Measurements from ENCODE around the gene CASP12. TPM values are rescaled to one million over a fixed set of nuclear protein-coding genes. Genes with fewer than 3 reads are reported as not detected.

Gene CASP12
- polyA plus RNA-seq, 1 donor (not counting 4 experiments of a cell fraction or from before 2014, with no cell fraction given), result not detected

DNA sequence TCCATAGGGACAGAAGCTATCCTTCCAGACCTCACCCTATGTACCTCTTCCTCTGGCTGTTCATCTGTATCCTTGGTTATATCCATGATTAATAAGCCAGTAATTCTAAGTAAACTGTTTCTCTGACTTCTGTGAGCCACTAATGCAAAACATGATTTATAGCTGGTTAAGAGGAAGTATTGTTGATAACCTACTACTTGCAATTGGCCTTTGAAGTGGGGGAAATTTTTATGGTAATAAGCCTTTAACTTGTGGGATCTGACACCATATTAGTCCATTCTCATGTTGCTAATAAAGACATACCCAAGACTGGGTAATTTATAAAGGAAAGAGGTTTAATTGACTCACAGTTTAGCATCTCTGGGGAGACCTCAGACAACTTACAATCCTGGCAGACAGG lies 21.9 kb downstream of the CASP12 start:
- Histone ChIP-seq H4K20me1 (ENCODE audit: control insufficient read depth, extremely low read depth, insufficient read depth, low read length) (no peaks in the 10 kb centered on the region), H3K4me3 (ENCODE audit: control insufficient read depth in 2 of 3, extremely low read depth in 1 of 3, insufficient read depth in 2 of 3, low read depth in 1 of 3, low read length in 3 of 3) (no peak overlapping the region), H2AFZ (ENCODE audit: control insufficient read depth, low read length) (no peak overlapping the region), H3K9me1 (ENCODE audit: control insufficient read depth, extremely low read depth, insufficient read depth, low read length) (no peaks in the 10 kb centered on the region), H3K9ac (ENCODE audit: control insufficient read depth, extremely low read depth, insufficient read depth, low read length) (no peak overlapping the region), H3K27me3 (ENCODE audit: control insufficient read depth, extremely low read depth, insufficient read depth, low read length) (no peaks in the 10 kb centered on the region), H3K27ac (ENCODE audit: control insufficient read depth, insufficient read depth, low read length) (no peak overlapping the region), H3K36me3 (ENCODE audit: control insufficient read depth in 2 of 2, extremely low read depth in 1 of 2, insufficient read depth in 2 of 2, low read length in 2 of 2) (no peaks in the 10 kb centered on the region), H3K9me3 (ENCODE audit: control insufficient read depth, low read depth, low read length) (no peaks in the 10 kb centered on the region), H3K4me1 (ENCODE audit: control insufficient read depth, extremely low read depth, insufficient read depth, low read length) (no peaks in the 10 kb centered on the region), H3K79me2 (ENCODE audit: control insufficient read depth, insufficient read depth, low read length) (no peaks in the 10 kb centered on the region), H3K4me2 (ENCODE audit: control insufficient read depth, extremely low read depth, insufficient read depth, low read depth, low read length) (no peak overlapping the region)
- FAIRE-seq, result no peak
- TF ChIP-seq, protein P1, sequence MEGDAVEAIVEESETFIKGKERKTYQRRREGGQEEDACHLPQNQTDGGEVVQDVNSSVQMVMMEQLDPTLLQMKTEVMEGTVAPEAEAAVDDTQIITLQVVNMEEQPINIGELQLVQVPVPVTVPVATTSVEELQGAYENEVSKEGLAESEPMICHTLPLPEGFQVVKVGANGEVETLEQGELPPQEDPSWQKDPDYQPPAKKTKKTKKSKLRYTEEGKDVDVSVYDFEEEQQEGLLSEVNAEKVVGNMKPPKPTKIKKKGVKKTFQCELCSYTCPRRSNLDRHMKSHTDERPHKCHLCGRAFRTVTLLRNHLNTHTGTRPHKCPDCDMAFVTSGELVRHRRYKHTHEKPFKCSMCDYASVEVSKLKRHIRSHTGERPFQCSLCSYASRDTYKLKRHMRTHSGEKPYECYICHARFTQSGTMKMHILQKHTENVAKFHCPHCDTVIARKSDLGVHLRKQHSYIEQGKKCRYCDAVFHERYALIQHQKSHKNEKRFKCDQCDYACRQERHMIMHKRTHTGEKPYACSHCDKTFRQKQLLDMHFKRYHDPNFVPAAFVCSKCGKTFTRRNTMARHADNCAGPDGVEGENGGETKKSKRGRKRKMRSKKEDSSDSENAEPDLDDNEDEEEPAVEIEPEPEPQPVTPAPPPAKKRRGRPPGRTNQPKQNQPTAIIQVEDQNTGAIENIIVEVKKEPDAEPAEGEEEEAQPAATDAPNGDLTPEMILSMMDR (optimal IDR thresholded peaks at IDR 0.05 in 1 of 3, IDR thresholded peaks at IDR 0.05 in 1 of 3, conservative IDR thresholded peaks at IDR 0.05 in 1 of 3; ENCODE audit: extremely low read depth in 1 of 3, insufficient read depth in 2 of 3, low read length in 3 of 3), result no peak
- TF ChIP-seq EZH2 (IDR thresholded peaks at IDR 0.05; ENCODE audit: low read length), result no peak
- dilution Hi-C loops (cut with MboI; ENCODE audit: extremely low pct_ligation_motif_present, low sequenced_read_pairs), result no loop called here
- no peak for DNase-seq (ENCODE audit: low read depth, low spot score)

DNA sequence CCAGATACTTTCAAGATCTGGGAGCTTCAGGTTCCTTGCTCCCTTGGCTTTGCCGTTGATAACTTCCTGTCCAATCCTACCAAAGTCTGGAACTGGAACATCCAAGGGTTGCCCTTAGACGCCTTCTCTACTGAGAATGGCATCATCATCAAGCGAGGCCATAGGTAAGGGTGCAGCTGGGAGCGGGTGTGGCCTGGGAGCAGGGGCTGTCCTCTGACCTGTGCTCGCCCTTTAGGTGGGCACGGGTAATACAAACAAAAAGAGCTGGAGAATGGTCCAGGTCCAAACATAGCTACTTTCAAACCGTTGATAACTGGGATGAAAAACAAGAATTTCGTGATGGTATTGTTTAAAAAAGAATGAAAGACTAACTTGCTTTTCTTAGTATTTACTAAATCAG lies 25.0 kb downstream of the CASP12 start:
- Histone ChIP-seq H3K4me1 (ENCODE audit: control insufficient read depth, extremely low read depth, insufficient read depth, low read length) (no peaks in the 10 kb centered on the region), H3K4me3 (ENCODE audit: control insufficient read depth in 2 of 3, extremely low read depth in 1 of 3, insufficient read depth in 2 of 3, low read depth in 1 of 3, low read length in 3 of 3) (no peak overlapping the region), H3K9me1 (ENCODE audit: control insufficient read depth, extremely low read depth, insufficient read depth, low read length) (no peaks in the 10 kb centered on the region), H3K27me3 (ENCODE audit: control insufficient read depth, extremely low read depth, insufficient read depth, low read length) (no peaks in the 10 kb centered on the region), H3K4me2 (ENCODE audit: control insufficient read depth, extremely low read depth, insufficient read depth, low read depth, low read length) (no peak overlapping the region), H3K9ac (ENCODE audit: control insufficient read depth, extremely low read depth, insufficient read depth, low read length) (no peak overlapping the region), H2AFZ (ENCODE audit: control insufficient read depth, low read length) (no peak overlapping the region), H4K20me1 (ENCODE audit: control insufficient read depth, extremely low read depth, insufficient read depth, low read length) (no peaks in the 10 kb centered on the region), H3K27ac (ENCODE audit: control insufficient read depth, insufficient read depth, low read length) (no peak overlapping the region), H3K9me3 (ENCODE audit: control insufficient read depth, low read depth, low read length) (no peaks in the 10 kb centered on the region), H3K79me2 (ENCODE audit: control insufficient read depth, insufficient read depth, low read length) (no peaks in the 10 kb centered on the region), H3K36me3 (ENCODE audit: control insufficient read depth in 2 of 2, extremely low read depth in 1 of 2, insufficient read depth in 2 of 2, low read length in 2 of 2) (no peaks in the 10 kb centered on the region)
- FAIRE-seq (no peak), DNase-seq (ENCODE audit: low read depth, low spot score) (no peak)
- dilution Hi-C loops (cut with MboI; ENCODE audit: extremely low pct_ligation_motif_present, low sequenced_read_pairs), result no loop called here
- TF ChIP-seq, protein P1 (optimal IDR thresholded peaks at IDR 0.05 in 1 of 3, IDR thresholded peaks at IDR 0.05 in 1 of 3, conservative IDR thresholded peaks at IDR 0.05 in 1 of 3; ENCODE audit: extremely low read depth in 1 of 3, insufficient read depth in 2 of 3, low read length in 3 of 3), result peak in 2 of 3 experiments; percentile 1 to 16
- no peak for TF ChIP-seq EZH2 (IDR thresholded peaks at IDR 0.05; ENCODE audit: low read length)

Data from keratinocyte (primary cell).